HG03066 (cell line): ENCODE data around the gene PDCL2.
"Not testable (repeated sequence)": the region's sequence is repeated elsewhere in the genome, so short reads cannot be mapped to it uniquely, and the experiment has no call there.

Source experiments
- ATAC-seq: cut with Tn5 transposase; IDR thresholded peaks from one replicate; pipeline ENCODE4 v1.9.1; 2021; ENCODE audit warnings: low read depth; ENCODE audit not compliant: unreplicated experiment

Gene PDCL2

GRCh38 chr4:55598641-55599040, 6.6 kb upstream of the PDCL2 start:
- no peak for ATAC-seq

GRCh38 chr4:55588160-55588559, 3.9 kb downstream of the PDCL2 start:
- ATAC-seq: no peak

DNA sequence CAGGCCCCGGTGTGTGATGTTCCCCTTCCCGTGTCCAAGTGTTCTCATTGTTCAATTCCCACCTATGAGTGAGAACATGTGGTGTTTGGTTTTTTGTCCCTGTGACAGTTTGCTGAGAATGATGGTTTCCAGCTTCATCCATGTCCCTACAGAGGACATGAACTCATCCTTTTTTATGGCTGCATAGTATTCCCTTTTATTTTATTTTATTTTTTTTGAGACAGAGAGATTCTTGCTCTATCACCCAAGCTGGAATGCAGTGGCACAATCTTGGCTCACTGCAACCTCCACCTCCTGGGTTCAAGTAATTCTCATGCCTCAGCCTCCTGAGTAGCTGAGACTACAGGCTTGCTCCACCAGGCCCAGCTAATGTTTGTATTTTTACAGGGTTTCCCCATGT, 9.3 kb downstream of the PDCL2 start:
- not testable (repeated sequence) for ATAC-seq

- no peak for ATAC-seq
Measured at GRCh38 chr4:55578341-55579010, 13.6 kb downstream of the PDCL2 start.

DNA sequence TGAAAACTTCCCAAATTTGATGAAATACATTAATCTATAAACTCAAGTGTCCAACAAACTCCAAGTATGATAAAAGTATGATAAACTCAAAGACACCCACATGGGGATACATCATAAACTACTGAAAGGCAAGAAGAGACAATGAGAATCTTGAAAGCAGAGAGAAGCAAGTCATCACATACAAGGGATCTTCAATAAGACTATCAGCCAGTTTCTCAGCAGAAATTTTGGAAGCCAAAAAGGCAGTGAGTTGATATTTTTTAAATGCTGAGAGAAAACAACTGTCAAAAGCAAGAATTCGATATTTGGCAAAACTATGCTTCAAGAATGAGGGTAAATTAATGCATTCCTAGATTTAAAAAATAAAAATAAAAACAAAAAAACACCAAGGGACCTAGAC, 16.5 kb downstream of the PDCL2 start:
- ATAC-seq: no peak

GRCh38 chr4:55574252-55574651, 17.8 kb downstream of the PDCL2 start:
- no peak for ATAC-seq

- no peak for ATAC-seq
Measured at GRCh38 chr4:55571806-55572205, 20.2 kb downstream of the PDCL2 start.

DNA sequence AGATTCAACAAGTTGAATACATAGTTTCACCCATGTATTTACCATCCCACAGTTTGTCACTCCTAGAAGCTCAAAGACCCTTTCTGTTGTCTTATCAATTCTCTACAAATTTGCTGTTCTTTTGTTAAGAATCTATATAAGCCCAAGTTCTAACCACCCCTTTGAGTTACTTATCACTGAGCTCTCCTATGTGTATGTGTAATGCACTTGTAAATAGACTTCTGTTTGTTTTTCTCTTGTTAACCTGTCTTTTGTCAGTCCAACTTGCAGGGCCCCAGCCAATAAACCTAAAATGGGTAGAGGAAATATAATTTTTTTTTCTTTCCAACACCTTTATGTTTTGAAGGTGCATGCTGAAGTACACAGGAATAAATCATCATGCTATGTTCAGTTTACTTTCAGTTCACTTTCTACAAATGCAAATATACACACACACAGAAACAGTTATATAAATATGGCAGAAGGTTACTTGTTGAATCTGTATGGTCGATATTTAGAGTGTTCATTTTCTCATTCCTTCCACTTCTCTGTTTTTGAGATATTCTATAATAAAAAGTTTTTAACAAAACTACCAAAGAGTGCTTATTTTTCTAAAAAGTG, 23.0 kb downstream of the PDCL2 start:
- peak; percentile 63 for ATAC-seq

GRCh38 chr4:55561889-55562288, 30.2 kb downstream of the PDCL2 start:
- ATAC-seq: peak; percentile 100

GRCh38 chr4:55560096-55560495, 31.9 kb downstream of the PDCL2 start:
- no peak for ATAC-seq

DNA sequence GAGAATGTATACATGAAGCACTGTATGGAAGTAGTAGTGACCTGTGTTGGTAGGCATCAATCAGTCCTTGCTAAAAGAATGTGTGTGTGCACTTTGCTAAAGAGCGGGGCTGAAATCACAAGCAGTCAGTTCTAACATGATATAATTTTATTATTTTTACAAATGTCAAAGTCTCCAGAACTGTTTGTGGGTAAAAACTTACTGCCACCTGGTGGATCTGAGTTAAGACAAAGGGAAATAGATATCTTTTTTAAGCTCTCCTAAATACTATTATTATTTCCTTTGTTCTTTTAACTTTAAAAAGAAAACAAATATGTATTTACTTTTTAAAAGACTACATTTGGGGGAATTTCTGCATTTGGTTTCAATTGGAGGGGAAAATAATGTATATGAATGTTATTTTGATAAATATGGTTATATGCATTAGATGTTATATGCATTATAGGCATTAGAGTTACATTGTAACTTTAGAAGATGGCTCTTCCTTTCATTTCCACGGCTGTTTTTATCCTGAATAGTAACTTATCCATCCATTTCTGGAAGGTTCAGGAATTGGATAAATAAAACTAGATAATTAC, 37.5 kb downstream of the PDCL2 start:
- ATAC-seq: no peak

DNA sequence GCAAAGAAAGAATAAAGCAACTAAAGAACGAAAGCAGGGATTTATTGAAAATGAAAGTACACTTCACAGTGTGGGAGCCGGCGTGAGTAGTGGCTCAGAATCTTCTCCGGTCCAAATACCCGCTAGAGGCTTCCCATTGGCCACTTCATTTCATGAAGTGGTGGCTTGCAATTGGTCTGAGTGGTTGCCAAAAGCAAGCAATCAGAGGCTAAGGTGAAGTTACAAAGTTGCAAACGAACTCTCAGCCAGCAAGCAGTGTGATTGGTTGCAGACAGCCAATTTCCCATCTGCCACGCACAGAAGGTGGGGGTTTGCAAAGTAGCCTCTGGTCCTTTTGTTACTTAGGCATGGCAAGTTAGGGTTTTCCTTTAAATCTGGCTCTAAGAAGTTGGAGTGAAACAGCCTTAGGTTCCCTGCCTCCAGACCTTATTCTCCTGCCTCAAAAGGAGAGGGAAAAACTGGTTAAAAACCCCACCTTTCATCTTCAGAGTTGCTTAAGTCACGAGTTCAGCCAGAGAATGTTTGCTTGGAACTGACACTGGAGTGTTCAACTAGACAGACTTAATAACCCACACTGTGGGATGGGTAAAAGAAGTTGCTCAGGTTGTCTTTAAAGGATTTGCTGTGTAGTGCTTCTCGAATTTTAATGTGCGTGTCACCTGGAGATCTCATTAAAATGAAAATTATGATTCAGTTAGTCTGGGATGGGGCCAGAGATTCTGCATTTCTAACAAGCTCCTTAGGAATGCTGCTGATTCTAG, 38.4 kb downstream of the PDCL2 start:
- ATAC-seq: no peak

- not testable (repeated sequence) for ATAC-seq
Measured at GRCh38 chr4:55551964-55552363, 40.1 kb downstream of the PDCL2 start.

GRCh38 chr4:55549888-55550287, 42.2 kb downstream of the PDCL2 start:
- ATAC-seq: no peak

GRCh38 chr4:55547918-55548317, 44.1 kb downstream of the PDCL2 start:
- no peak for ATAC-seq

DNA sequence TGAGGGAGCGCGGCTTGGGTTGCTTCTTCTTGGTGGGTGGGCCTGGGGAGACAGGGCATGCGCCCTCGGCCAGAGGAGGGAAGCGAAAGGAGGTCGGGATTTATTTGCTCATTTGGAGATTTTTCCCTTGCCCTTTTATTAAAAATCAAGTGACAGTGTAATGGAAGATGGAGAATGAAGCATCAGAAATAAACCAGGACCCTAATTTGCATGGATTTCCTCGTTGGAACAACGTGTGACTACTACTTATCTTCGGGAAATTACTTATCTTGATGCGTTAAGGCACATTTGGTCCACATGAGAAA, 44.6 kb downstream of the PDCL2 start:
- ATAC-seq: no peak

DNA sequence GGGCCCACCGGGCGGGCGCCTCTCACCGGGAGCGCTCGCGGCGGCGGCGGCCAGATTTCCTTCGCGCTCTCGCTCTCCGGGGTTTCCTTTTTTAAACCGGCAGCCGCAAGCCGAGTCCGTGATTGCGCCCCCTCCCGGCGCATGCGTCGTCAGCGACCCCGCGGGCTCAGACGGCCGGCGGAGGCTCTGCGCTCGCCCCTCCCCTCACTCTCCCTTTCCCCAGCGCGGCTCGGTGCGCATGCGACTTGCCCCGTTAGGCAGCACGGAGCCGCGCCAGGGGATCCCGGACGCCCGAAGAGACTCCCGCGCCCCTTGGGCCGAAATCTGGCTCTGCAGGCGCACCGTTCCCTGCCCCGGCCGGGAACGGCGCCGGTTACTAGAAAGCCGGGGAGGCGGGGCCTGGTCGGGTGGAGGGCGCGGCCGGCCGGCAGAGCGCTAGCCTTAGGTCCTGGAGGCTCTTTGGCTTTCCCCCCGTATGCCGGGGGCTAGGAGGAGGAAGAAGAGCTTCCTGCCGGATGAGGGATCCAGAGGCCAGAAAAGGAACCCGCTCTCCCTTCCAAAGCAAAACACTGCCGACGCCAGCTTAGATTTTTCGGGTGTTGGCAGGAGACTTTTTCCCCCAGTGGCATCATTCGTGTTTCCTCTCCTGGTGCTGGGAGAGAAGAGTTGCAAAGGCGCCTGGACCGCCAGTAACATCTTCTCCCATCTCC, 45.1 kb downstream of the PDCL2 start, which contains the start of gene CLOCK:
TSS of gene CLOCK (minus strand) at position 154 of the 710 bp plus-strand sequence. CDS start 64,124 bp downstream, outside the sequence.
- peak; percentile 64 for ATAC-seq

DNA sequence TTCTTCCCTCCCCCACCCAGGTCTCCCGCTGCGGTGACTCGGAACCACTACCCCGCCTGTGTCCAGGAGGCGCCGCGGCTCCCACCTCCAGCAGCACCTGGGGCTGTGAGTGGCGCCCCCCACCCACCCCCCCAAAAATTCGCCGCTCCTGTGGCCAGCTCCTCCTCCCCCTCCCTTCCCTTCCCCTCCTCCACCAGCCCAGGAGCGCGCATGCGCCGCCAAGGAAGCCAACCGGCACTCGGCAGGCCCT, 45.6 kb downstream of the PDCL2 start:
- ATAC-seq: peak; percentile 40

DNA sequence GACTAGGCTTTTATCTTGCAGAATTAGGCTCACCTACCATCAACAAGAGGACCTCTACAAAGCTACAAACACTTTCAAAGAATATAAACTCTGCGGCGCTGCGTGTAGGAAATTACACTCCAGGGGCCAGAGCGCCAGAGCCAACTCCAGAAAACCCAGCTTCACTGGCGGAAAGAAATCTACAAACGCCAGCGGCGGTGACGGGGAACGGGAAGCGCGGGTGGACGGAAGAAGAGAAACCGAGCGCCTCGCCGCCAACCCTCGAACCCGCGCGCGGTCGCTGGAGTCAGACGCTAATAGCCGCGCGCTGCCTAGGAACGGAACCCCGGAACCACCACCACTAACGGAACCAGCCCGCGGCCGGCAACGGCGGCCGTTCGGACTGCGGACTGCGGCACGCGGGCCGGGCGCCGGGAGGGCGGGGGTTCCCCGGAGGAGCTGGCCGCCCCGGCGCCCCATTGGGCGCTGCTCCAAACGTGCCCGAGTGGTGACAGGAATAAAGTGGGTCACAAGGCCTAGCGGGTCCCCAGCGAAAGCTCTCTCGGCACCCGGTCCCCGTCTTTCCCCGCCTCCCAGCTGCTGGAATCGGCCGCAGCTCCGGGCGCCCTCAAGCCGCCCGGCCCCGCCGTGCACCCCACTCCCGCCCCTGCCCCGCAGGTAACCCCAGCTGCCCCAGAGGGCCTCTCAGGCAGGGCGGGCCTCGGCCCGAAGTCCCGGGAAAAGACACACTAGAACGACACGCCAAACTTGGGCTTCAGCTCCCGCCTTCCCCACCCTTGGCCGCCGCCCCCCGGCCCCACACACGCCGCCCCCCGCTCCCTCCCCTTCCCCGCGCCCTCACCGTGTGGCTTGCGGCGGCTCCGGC, 46.2 kb downstream of the PDCL2 start:
- peak; percentile 41 for ATAC-seq

GRCh38 chr4:55545151-55545550, 46.9 kb downstream of the PDCL2 start:
- ATAC-seq: no peak
